HG02938 (cell line): Measurements from ENCODE around the gene SPATA2.
"Not testable (repeated sequence)": the region's sequence is repeated elsewhere in the genome, so short reads cannot be mapped to it uniquely, and the experiment has no call there.

ENCODE experiments used
- ATAC-seq: cut with Tn5 transposase; IDR thresholded peaks from one replicate; pipeline ENCODE4 v1.9.1; 2021; ENCODE audit warnings: mild to moderate bottlenecking, moderate library complexity; ENCODE audit not compliant: unreplicated experiment

The SPATA2 gene

DNA sequence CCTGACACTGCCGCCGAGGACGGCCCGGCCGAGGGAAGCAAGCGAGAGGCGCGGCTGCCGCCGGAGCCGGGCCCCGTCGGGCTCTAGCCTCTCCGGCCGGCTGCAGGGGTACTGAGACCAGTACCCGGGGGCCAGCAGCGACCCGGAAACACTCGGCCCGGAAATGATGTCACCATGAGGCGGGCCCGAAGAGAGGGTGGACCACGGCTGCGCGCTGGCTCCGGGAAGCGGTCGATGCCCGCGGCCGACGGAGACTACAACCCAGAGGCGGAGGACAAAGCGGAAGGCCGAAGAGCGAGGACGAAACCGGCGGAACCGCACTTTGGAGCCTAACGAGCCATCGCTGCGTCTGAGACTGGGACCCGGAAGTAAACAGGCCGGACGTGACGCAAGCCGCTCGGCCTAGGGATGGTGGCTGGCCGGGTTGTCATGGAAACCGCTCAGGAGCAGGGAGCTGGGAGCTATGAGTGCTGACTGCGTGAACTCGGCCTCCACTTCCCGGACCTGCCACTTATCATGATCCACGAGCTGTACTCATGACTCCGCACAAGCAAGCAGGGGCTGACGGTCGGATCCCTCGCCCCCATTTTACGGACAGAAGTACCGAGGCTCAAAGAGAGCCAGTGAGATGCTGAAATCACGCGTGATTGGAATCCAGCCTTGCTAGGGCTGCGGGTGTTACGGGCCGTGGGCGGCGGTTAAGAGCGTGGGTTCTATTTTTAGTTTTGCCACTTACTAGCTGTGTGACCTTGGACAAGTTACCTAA lies at the start of gene SPATA2:
Gene SPATA2 (minus strand): TSS at position 150 of the 766 bp plus-strand sequence. CDS start 7,039 bp downstream, outside the sequence.
- peak; percentile 85 for ATAC-seq

GRCh38 chr20:49961413-49961812 lies 46.1 kb upstream of the SPATA2 start:
- ATAC-seq: no peak

DNA sequence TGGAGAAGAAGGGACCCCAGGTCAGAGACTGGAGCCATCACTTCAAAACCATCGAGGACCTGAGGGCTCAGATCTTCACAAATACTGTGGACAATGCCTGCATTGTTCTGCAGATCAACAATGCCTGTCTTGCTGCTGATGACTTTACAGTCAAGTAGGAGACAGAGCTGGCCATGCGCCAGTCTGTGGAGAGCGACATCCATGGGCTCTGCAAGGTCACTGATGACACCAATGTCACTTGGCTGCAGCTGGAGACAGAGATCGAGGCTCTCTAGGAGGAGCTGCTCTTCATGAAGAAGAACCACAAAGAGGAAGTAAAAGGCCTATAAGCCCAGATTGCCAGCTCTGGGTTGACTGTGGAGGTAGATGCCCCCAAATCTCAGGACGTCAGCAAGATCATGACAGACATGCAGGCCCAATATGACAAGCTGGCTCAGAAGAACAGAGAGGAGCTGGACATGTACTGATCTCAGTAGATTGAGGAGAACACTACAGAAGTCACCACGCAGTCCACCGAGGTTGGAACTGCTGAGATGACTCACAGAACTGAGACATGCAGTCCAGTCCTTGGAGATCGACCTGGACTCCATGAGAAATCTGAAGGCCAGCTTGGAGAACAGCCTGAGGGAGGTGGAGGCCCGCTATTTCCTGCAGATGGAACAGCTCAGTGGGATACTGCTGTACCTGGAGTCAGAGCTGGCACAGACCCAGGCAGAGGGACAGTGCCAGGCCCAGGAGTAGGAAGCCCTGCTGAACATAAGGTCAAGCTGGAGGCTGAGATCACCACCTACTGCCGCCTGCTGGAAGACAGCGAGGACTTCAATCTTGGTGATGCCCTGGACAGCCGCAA lies 42.0 kb upstream of the SPATA2 start:
- not testable (repeated sequence) for ATAC-seq

GRCh38 chr20:49956689-49957088 lies 41.4 kb upstream of the SPATA2 start:
- ATAC-seq: no peak

DNA sequence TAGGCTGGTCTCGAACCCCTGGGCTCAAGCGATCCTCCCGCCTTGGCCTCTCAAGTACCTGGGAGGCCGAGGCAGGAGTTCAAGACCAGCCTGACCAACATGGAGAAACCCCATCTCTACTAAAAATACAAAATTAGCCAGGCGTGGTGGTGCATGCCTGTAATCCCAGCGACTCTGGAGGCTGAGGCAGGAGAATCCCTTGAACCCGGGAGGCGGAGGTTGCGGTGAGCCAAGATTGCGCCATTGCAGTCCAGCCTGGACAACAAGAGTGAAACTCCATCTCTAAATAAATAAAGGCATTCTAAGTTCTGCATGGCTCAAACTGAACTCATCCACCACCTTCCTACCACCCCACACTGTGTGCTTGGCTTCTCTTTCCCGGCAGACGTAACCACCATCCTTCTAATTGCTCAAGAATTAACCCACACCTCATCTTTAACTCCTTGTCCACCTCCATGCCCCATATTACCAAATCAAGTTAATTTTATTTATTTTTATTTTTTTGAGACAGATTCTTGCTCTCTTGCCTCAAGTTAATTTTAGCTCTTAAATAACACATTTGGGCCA lies 40.6 kb upstream of the SPATA2 start:
- ATAC-seq: not testable (repeated sequence)

- no peak for ATAC-seq
Measured at GRCh38 chr20:49955167-49955566, 39.8 kb upstream of the SPATA2 start.

DNA sequence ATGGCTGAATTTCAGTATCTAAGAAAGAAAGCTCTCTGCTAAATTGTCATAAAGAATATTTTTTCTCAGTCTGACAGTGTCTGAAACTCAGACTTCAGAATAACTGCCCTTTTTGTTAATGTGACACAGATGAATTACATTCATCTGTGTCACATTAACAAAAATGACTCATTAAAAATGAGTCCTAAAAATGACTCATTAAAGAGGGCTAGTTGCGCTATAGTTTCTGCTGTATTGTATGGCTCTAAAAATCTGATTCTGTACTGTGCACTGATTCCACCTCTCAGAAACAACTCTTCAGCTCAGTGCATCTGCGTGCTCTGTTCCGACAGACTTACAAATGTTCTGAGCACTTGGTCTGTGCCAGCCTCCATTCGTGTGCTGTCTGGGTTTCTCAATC lies 35.8 kb upstream of the SPATA2 start:
- no peak for ATAC-seq

DNA sequence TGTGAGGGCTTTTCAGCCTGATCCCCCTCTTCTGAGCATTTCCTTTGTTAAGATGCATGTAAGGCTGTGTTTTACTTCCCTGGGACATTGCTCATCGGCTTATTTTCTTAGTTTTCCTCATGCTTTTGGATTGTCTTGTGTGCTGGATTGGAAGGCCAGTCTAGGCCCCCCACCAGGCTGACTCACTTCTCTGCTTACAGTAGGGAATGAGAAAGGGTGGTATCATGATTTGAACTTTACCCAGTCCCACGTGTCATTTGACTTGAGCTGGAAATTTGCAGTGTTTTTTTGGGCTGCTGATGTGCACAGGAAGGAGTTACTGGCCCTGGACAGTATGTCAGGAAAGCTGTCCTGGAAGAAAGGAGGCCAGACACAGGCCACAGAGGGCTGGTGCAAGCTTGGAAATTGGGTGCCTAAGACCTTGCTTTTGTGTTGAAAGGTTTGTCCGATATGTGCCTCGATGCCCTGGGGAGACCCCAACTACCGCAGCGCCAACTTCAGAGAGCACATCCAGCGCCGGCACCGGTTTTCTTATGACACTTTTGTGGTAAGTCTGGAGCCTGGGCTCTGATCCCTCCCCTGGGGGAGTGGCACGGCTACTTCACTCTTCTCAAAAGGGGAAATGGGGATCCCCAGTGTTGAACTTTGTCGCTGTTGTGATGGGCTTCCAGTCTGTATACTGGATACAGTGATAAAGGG lies 33.6 kb upstream of the SPATA2 start:
- ATAC-seq: no peak

DNA sequence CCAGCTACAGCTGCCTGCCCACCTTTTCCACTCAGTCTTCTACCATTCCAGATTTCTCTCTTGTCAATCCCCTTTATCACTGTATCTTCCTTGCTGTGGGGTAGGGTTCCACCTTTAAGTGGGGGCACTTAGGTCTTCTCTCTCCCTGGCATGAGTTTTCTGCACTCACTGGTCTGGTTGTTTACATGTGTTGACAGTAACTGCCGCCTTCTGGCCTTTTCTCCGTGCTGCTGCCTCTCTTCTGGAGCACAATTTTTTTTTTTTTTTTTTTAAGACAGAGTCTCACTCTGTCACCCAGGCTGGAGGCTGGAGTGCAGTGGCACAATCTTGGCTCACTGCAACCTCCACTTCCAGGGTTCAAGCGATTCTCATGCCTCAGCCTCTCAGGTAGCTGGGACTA lies 32.8 kb upstream of the SPATA2 start:
- no peak for ATAC-seq

DNA sequence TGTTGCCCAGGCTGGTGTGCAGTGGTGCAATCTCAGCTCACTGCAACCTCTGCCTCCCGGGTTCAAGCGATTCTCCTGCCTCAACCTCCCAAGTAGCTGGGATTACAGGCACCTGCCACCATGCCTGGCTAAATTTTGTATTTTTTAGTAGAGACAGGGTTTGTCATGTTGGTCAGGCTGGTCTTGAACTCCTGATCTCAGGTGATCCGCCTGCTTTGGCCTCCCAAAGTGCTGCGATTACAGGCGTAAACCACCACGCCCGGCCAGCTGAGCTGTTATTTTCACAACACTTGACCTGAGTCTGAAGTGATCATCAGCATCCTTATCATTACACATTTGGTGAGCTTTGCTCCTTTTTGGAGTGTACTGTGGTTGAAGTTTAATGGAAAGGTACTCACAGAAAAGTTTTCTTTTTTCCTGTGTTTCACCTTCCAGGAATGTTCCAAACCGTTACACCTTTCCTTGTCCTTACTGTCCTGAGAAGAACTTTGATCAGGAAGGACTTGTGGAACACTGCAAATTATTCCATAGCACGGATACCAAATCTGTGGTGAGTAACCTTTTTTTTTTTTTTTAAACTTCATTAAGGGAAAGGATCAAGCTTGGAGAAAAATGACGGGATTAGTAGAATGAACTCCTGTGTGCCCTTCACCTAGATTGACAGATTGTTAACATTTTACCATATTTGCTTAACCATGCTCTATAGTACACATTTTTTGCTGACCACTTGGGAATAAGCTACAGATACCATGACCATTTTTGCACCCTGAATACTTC lies 30.6 kb upstream of the SPATA2 start:
- ATAC-seq: no peak

- ATAC-seq: no peak
Measured at GRCh38 chr20:49945306-49945700, 30.0 kb upstream of the SPATA2 start.

GRCh38 chr20:49942942-49943341 lies 27.6 kb upstream of the SPATA2 start:
- no peak for ATAC-seq

GRCh38 chr20:49942303-49942702 lies 27.0 kb upstream of the SPATA2 start:
- no peak for ATAC-seq

DNA sequence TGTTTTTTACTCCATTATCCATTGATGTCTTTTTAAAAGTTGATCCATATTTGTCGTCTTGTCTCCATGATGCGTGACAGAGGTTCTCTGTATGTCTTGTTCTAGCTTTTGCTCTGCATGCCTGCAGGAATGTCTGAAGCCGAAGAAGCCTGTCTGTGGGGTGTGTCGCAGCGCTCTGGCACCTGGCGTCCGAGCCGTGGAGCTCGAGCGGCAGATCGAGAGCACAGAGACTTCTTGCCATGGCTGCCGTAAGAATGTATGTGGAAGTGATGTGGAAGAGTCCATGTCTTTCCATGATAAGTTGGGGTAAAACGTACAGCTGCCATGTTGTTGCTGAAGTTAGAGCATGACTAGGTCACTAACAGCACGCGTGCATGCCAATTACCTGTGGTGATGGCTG lies 26.1 kb upstream of the SPATA2 start:
- ATAC-seq: no peak

GRCh38 chr20:49938173-49939163 lies 23.1 kb upstream of the SPATA2 start:
- no peak for ATAC-seq

GRCh38 chr20:49937027-49937929 lies 21.9 kb upstream of the SPATA2 start:
- ATAC-seq: no peak

- ATAC-seq: peak; percentile 57
Measured at GRCh38 chr20:49936153-49937026, 21.1 kb upstream of the SPATA2 start, which contains the start of gene RNF114. Gene RNF114 (plus strand): TSS chr20:49936397. CDS start chr20:49936413, 16 bp downstream.
